ENCODE data around the gene RHBDD1.

Gene RHBDD1

GRCh38 chr2:227007148-227007547 is 171.3 kb downstream of the RHBDD1 start:
- TF ChIP-seq ZFX (IDR thresholded peaks at IDR 0.05) (no peak), CTCF (conservative IDR thresholded peaks at IDR 0.05) (no peak)
- no peak overlapping the region for H3K27ac ChIP-seq

GRCh38 chr2:227007940-227008339 is 172.1 kb downstream of the RHBDD1 start:
- TF ChIP-seq CTCF (conservative IDR thresholded peaks at IDR 0.05) (no peak), ZFX (IDR thresholded peaks at IDR 0.05) (no peak)
- no peak overlapping the region for H3K27ac ChIP-seq

- no peak overlapping the region for H3K27ac ChIP-seq
- TF ChIP-seq CTCF (conservative IDR thresholded peaks at IDR 0.05) (no peak), ZFX (IDR thresholded peaks at IDR 0.05) (no peak)
Measured at GRCh38 chr2:227010433-227010832, 174.6 kb downstream of the RHBDD1 start.

- no peak for TF ChIP-seq CTCF (conservative IDR thresholded peaks at IDR 0.05)
- TF ChIP-seq ZFX (IDR thresholded peaks at IDR 0.05) = no peak
- no peak overlapping the region for H3K27ac ChIP-seq
Measured at GRCh38 chr2:227013330-227013729, 177.5 kb downstream of the RHBDD1 start.

- no peak overlapping the region for H3K27ac ChIP-seq
- TF ChIP-seq ZFX (IDR thresholded peaks at IDR 0.05) (no peak), CTCF (conservative IDR thresholded peaks at IDR 0.05) (no peak)
Measured at GRCh38 chr2:227013881-227014280, 178.0 kb downstream of the RHBDD1 start.

- TF ChIP-seq CTCF (conservative IDR thresholded peaks at IDR 0.05) = no peak
- no peak for TF ChIP-seq ZFX (IDR thresholded peaks at IDR 0.05)
- no peak overlapping the region for H3K27ac ChIP-seq
Measured at GRCh38 chr2:227016894-227017293, 181.0 kb downstream of the RHBDD1 start.

GRCh38 chr2:227020416-227020815 is 184.6 kb downstream of the RHBDD1 start:
- H3K27ac ChIP-seq = no peak overlapping the region
- TF ChIP-seq CTCF (conservative IDR thresholded peaks at IDR 0.05) (no peak), ZFX (IDR thresholded peaks at IDR 0.05) (no peak)
